Esophagus squamous epithelium (tissue), 4 donors: Measurements from ENCODE around the gene C4orf36.

ENCODE experiments used
- POLR2A ChIP-seq, 4 donors: fragments of 450-650 bp; IDR thresholded peaks; one replicate each; pipeline ENCODE4 v1.6.1; 2017; ENCODE audit warnings: antibody characterized with exemption in 4 of 4, mild to moderate bottlenecking in 4 of 4, moderate library complexity in 3 of 4
- TF ChIP-seq, protein P1 (sequence below), 6 experiments: fragments of 450-650 bp in 4 of 6; fragments of 200-600 bp in 2 of 6; sonication (generic) in 2 of 6; IDR thresholded peaks; one replicate each; pipeline ENCODE4 v1.5.1; 2016 to 2019; ENCODE audit warnings: antibody characterized with exemption in 6 of 6, mild to moderate bottlenecking in 4 of 6, moderate library complexity in 4 of 6

DNA sequence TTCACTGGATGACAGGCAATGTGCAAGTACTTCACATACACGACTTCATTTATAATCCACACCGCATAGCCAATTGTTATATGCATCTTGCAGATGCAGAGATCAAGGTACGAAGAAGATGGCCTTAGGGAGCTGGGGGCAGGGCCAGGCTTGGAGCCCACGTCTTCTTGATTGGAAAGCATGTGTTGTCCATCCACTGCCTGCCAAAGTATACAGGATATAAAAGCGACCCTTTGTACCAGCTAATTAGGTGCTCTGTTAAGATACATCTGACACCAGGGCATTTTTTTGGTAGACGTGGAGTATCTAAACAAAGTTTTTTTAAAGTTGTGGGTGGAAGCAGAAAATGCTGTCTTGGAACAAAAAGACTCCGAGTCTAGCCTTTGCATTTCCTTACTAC, 1.4 kb downstream of the C4orf36 start:
- TF ChIP-seq, protein P1, sequence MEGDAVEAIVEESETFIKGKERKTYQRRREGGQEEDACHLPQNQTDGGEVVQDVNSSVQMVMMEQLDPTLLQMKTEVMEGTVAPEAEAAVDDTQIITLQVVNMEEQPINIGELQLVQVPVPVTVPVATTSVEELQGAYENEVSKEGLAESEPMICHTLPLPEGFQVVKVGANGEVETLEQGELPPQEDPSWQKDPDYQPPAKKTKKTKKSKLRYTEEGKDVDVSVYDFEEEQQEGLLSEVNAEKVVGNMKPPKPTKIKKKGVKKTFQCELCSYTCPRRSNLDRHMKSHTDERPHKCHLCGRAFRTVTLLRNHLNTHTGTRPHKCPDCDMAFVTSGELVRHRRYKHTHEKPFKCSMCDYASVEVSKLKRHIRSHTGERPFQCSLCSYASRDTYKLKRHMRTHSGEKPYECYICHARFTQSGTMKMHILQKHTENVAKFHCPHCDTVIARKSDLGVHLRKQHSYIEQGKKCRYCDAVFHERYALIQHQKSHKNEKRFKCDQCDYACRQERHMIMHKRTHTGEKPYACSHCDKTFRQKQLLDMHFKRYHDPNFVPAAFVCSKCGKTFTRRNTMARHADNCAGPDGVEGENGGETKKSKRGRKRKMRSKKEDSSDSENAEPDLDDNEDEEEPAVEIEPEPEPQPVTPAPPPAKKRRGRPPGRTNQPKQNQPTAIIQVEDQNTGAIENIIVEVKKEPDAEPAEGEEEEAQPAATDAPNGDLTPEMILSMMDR (IDR thresholded peaks at IDR 0.05) = no peak
- no peak for TF ChIP-seq POLR2A (IDR thresholded peaks at IDR 0.05)
